Germinal center (tissue), 1 donor: ENCODE data around the gene BCOR.

Experiments
- DNase-seq: peaks from one replicate; pipeline ENCODE4 v3.0.0; 2012; ENCODE audit warnings: mixed read lengths, low spot score

The BCOR gene

DNA sequence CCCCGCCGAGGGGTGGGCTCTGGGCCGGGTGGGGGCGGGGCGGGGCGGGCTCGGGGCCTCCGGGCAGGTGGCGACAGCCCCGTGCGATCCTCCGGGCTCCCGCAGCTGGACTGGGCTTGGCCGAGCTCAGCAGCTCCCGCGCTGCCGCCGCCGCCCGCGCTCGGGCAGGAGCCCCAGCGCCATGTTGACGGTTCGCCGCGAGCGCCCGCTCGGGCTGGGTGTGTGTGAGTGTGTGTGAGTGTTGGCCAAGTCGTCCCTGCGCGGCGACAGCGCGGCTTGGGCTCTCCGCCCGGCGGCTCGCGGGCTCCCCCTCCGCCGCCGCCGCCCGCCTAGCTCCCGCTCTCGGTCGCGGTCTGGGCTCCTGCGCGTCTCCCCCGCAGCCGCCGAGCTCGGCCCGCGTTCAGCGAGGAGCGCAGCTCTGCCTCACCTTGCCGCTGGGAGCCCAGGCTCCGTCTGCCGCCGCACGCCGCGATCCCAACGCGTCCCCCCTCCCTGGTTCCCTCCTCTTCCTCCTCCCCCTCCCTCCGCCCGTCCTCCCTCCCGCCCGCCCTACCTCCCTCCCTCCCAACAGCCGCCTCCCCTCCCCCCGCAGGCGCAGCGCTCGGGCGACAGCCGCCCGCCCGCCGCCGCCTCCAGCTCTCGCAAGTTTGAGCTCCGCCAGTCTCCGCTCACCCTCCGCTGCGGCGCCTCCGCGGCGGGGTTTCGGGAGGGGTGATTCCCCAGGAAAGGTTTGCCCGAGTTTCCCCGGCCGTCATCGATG lies at the start of gene BCOR:
Gene BCOR, minus strand, starts transcription at position 455 of the 760 bp plus-strand sequence. CDS start 20,029 bp downstream, outside the sequence.
- no peak for DNase-seq

- no peak for DNase-seq
These were observed 49.6 kb upstream of the BCOR start for GRCh38 chrX:40147126-40147952.

DNA sequence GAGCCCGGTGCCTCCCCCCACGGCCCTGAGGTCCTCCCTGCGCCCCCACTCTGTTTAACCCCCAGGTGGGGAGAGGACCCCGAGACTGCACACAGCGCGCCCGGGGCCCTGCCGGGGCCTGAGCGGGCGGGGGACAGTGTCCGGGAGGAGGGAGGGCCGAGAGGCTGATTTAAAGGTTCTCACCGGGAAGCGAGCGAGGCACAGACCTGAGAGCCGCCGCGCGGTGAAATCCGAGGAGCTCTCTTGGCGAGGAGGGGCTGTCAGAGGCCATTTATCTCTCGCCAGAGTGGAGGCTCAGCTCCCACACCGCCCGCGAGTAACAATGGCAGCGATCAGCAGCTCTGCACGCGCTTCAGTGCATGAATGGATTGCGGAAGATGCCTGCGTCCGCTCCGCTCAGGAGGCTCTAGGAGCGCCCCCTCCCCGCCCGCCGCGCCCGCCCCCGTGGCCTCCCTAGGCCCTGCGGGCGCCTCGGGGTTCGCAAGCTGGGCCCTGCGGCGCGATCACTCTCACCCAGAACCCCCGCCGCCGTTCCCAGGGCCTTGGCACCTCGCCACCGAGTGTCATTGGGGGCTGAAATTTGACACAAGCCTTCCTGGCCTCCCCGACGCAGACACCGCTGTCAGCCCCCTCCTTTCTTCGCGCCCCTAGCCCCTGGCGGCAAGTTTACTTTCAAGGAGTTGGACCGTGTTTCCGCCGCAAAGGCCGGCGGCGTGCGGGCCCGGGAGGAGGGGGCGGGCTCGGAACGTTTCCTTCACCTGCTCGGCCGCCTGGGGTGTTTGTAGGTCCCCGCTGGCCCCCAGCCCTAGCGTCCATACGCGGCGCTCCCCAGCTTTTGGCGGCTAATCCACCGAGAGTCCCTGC lies 48.7 kb upstream of the BCOR start:
- DNase-seq = no peak

DNA sequence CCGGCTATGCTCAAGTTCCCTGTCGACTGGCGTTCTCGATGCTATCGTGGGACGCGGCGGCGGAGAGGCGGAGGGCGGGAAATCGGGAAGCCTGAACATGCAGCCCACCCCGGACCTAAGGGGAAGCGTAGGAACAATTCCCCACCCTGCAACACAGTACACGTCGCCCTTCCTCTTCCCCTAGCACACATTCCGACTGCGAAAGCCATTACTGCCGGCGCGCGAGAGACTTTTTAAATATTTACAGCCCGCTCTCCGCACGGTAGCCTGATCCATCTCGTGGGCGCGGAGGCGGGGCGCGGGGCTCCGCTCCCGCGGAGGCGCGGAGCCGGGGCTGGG lies 48.1 kb upstream of the BCOR start:
- DNase-seq = no peak

DNA sequence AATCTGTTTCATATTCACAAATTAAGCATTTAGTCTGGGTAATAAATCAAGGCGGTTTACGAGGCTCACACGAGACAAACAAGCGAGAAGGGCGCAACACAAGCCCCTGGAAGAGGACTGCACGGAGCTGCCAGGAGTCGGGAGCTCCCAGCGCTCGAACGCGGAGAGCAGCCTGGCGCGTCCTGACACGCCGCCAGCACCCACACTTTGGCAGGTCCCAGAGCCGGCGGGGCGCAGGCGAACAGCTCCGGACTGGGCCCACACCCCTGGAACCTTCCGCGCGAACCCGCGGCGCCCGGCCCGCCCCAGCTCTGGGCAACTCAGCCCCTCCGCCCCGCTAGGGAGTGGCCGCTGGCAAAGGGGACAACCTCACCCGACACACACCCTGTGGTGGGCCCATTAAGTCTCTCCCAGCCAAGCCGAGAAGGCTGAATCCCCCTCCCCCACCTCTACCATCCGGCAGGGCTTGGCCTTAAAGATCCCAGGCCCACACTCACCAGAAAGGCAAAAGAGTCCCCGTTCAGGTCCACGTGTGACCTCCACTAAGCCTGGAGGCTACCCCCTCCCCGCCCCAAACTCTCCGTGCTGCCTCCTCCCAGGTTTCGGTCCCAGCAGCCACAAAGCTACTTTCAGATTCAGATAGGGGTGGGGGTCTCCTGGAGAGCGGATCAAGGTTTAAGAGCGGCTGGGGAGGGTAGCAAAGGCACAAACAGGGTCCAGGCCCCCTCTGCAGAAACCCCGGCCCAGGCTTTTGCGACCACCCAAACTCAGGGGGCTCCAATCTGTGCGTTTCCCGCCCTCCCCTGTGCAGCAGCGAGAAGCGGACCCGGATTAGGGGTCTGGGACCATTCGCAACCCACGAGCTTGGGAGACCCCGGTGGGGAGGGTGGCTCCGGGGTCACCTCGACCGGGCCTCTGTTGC lies 47.5 kb upstream of the BCOR start:
- DNase-seq = no peak

DNA sequence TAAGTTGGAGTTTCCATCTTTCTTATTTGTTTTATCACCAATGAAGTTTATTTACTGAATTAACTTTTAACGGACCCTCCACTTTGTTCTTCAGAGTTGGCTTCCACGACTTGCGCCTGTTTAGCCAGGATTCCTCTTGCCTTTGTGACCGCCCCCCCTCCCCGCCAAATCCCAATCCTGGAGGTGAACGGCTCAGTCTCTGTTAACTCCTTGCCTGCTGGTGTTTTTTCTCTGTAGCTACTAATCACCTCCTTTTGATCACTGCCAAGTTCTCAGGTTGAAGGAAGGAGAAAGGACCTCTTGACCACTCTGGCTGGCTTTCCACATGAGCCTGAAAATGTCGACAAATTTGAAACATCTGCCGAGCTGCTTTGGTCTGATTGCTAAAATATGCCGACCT lies 46.8 kb upstream of the BCOR start:
- DNase-seq = no peak

- no peak for DNase-seq
These were observed 46.2 kb upstream of the BCOR start for GRCh38 chrX:40143987-40144386.

DNA sequence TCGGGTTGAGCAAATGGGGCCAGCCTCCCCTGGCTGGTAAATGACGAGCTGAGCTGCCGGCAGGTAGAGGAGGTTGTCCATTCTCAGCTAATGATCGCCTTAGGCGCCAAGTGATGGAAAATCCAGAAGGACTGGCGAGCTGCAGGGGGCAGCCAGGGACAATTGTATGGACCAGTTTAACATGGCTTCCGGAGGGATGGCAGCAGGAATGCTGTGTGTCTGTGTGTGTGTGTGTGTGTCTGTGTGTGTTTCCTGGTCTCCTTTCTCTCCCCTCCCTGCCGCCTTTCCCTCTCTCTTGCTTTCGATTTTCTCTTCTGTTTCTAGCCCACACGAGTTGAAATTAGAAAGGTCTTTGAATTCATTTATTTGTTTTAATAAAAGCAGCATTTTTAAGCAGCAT lies 45.2 kb upstream of the BCOR start:
- no peak for DNase-seq

DNA sequence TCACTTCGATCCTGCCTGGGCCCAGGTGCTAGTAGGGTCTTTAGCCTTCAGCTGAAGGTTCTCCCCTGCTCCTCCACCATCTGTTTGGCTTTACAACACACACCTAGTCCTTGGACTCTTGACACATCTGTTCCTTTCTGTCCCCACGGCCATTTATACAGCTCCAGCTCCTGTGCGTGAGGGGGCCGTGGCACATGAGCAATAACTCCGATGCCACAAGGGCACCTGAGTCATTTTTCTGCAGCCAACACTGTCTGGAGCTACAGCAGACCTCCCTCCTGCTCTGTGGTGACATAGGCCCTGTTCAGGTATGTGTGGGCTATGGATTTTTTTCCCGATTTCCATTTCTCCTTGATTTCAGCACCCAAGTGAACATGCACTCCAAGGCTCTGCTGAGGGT lies 44.7 kb upstream of the BCOR start:
- DNase-seq = no peak

- DNase-seq = no peak
These were observed 43.1 kb upstream of the BCOR start for GRCh38 chrX:40140706-40141499.

DNA sequence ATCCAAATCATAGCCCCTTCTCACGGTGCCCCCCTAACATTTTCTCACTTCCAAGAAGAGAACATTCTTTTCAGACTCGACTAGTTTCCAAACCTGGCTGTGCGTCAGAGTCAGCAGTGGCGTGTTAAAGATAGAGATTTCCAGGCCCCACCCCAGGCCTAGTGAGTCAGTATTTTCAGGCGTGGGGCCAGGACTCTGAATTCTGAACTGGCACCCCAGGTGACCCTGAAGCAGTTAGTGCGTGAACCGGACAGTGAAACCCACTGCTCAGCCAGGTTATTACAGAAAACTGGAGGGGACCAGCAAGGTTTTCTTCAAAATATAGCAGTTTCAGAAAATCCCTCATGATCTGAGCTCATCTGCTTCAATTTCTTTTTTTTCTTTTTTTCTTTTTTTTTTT lies 35.0 kb upstream of the BCOR start:
- DNase-seq = no peak

- no peak for DNase-seq
These were observed 34.0 kb upstream of the BCOR start for GRCh38 chrX:40131654-40132337.

DNA sequence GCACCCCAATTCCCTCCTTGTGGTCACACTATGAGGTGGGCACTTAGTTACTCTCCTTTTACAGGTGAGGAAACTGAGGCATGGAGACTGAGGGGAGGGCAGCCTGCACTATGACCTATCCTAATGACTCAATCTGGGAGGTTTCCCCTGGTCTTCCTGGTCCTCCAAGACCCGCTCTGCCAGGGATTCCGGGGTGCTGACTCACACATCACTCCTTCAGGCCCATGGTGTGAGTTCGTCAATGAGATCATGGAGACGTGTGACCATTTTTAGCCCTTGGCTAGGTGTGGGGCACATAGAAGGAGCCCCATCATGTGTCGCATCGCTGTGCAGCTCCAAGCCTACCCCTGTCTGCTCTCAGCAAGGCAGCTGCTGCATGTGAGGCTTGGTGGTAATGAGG lies 32.4 kb upstream of the BCOR start:
- no peak for DNase-seq

DNA sequence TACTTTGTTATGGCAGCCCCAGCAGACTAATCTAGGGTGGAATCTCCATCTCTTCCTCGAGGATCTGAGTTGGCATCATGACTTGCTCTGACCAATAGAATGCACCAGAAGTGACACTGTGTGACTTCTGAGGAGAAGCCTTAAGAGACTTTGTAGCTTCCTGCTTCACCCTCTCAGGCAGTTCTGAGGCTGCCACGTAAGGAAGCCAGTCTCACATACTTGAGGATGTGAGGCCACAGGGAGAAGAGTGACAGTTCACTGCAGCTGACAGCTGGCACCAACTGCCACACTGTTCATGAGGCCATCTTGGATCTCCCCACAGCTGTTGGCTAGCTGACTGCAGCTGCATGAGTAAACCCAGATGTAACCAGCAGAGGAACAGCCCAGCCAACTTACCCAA lies 29.3 kb upstream of the BCOR start:
- DNase-seq = no peak

GRCh38 chrX:40122487-40122886 lies 24.7 kb upstream of the BCOR start:
- no peak for DNase-seq

DNA sequence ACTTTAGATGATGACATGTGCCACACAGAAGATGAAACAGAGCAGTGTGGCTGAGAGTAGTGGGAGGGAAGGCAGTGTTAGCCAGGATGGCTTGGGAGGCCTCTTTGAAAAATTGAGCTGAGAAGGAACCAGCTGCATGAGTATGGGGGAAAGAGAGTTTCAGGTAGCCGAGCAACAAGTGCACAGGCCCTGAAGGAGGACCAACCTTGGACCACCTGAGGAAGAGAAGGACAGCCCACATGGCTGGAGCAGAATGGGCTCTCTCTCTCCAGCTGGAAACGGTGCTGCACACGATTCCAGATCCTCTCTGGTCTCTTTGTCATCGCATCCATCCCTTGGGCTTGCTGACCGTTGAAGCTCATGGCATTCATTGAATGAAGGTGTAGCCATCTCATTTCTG lies 23.9 kb upstream of the BCOR start:
- DNase-seq = no peak

- no peak for DNase-seq
These were observed 23.3 kb upstream of the BCOR start for GRCh38 chrX:40120838-40121580.

GRCh38 chrX:40117715-40118285 lies 20.0 kb upstream of the BCOR start:
- no peak for DNase-seq

DNA sequence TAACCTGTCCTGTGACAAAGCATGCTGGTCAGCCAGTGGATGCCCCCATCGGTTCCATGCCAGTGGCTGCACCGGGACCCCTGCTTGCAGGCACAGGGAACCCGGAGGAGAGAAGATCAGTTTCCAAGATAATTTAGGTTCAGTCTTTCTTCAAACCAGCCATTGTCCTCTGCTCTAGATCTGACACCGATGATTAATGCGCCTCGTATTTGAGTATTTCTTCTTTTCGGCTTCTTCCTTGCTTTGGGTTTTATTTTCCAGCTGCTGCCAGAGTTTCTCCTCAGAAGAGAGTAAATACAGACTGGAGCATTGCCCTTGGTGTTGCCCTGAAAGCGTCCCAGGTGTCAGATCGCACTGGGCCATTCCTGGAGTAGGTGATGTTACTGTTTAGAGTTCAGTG lies 19.2 kb upstream of the BCOR start:
- no peak for DNase-seq
